ENCODE data around the gene OBI1.

DNA sequence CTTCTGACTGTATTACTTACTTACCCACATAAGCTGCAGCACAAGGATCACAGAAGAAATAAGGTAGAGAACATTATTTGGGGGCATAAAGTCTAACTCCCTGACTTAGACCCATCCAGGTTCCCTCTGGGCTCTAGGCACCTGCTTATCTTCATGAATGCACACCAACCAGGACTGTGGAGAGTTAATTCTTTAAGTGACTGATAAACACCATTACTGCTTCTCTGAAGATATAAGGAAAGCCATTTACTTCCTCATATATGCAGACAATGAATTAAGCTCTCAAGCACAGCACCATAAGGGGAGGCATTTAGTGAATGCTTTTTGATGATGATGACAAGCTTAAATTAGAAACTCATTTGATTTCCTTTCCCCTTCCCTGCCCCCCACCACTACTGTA lies 22.5 kb downstream of the OBI1 start:
- TF ChIP-seq POLR2A (IDR thresholded peaks at IDR 0.05; ENCODE audit: borderline replicate concordance, extremely low read depth, insufficient read depth, insufficient read length), result no peak
- TF ChIP-seq EGR1 (IDR thresholded peaks at IDR 0.05; ENCODE audit: low read depth), result no peak
- TF ChIP-seq, protein P1, sequence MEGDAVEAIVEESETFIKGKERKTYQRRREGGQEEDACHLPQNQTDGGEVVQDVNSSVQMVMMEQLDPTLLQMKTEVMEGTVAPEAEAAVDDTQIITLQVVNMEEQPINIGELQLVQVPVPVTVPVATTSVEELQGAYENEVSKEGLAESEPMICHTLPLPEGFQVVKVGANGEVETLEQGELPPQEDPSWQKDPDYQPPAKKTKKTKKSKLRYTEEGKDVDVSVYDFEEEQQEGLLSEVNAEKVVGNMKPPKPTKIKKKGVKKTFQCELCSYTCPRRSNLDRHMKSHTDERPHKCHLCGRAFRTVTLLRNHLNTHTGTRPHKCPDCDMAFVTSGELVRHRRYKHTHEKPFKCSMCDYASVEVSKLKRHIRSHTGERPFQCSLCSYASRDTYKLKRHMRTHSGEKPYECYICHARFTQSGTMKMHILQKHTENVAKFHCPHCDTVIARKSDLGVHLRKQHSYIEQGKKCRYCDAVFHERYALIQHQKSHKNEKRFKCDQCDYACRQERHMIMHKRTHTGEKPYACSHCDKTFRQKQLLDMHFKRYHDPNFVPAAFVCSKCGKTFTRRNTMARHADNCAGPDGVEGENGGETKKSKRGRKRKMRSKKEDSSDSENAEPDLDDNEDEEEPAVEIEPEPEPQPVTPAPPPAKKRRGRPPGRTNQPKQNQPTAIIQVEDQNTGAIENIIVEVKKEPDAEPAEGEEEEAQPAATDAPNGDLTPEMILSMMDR (IDR thresholded peaks at IDR 0.05 in 2 of 3, conservative IDR thresholded peaks at IDR 0.05 in 1 of 3; ENCODE audit: borderline replicate concordance in 1 of 3, insufficient read depth in 1 of 3, low read depth in 2 of 3, low read length in 2 of 3), result no peak
- TF ChIP-seq RAD21 (IDR thresholded peaks at IDR 0.05; ENCODE audit: low read depth), result no peak
- no peak for TF ChIP-seq EZH2 (IDR thresholded peaks at IDR 0.05)
- TF ChIP-seq, protein P2, sequence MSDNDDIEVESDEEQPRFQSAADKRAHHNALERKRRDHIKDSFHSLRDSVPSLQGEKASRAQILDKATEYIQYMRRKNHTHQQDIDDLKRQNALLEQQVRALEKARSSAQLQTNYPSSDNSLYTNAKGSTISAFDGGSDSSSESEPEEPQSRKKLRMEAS (IDR thresholded peaks at IDR 0.05), result no peak
- TF ChIP-seq, protein P3, sequence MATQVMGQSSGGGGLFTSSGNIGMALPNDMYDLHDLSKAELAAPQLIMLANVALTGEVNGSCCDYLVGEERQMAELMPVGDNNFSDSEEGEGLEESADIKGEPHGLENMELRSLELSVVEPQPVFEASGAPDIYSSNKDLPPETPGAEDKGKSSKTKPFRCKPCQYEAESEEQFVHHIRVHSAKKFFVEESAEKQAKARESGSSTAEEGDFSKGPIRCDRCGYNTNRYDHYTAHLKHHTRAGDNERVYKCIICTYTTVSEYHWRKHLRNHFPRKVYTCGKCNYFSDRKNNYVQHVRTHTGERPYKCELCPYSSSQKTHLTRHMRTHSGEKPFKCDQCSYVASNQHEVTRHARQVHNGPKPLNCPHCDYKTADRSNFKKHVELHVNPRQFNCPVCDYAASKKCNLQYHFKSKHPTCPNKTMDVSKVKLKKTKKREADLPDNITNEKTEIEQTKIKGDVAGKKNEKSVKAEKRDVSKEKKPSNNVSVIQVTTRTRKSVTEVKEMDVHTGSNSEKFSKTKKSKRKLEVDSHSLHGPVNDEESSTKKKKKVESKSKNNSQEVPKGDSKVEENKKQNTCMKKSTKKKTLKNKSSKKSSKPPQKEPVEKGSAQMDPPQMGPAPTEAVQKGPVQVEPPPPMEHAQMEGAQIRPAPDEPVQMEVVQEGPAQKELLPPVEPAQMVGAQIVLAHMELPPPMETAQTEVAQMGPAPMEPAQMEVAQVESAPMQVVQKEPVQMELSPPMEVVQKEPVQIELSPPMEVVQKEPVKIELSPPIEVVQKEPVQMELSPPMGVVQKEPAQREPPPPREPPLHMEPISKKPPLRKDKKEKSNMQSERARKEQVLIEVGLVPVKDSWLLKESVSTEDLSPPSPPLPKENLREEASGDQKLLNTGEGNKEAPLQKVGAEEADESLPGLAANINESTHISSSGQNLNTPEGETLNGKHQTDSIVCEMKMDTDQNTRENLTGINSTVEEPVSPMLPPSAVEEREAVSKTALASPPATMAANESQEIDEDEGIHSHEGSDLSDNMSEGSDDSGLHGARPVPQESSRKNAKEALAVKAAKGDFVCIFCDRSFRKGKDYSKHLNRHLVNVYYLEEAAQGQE (IDR thresholded peaks at IDR 0.05; ENCODE audit: low read depth), result no peak
- no peak for TF ChIP-seq SIN3A (IDR thresholded peaks at IDR 0.05; ENCODE audit: low read depth)
- no peak for TF ChIP-seq SRF (IDR thresholded peaks at IDR 0.05; ENCODE audit: low read depth)
- no peak for TF ChIP-seq POLR2AphosphoS5 (IDR thresholded peaks at IDR 0.05; ENCODE audit: low read depth, low read length)
